ENCODE measurements around the gene MAP3K1.

- TF ChIP-seq, protein P1, sequence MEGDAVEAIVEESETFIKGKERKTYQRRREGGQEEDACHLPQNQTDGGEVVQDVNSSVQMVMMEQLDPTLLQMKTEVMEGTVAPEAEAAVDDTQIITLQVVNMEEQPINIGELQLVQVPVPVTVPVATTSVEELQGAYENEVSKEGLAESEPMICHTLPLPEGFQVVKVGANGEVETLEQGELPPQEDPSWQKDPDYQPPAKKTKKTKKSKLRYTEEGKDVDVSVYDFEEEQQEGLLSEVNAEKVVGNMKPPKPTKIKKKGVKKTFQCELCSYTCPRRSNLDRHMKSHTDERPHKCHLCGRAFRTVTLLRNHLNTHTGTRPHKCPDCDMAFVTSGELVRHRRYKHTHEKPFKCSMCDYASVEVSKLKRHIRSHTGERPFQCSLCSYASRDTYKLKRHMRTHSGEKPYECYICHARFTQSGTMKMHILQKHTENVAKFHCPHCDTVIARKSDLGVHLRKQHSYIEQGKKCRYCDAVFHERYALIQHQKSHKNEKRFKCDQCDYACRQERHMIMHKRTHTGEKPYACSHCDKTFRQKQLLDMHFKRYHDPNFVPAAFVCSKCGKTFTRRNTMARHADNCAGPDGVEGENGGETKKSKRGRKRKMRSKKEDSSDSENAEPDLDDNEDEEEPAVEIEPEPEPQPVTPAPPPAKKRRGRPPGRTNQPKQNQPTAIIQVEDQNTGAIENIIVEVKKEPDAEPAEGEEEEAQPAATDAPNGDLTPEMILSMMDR (IDR thresholded peaks at IDR 0.05): peak in 3 of 6 experiments; percentile 2 to 20 (median 5)
- peak in 2 of 4 donors; percentile 51 to 71 for TF ChIP-seq POLR2A (IDR thresholded peaks at IDR 0.05)
Measured at GRCh38 chr5:56814963-56815657, at the start of gene MAP3K1.

All from upper lobe of left lung (tissue), 4 donors.